HFFc6 (cell line): ENCODE data around the gene LAMTOR2. TPM values are rescaled to one million over a fixed set of nuclear protein-coding genes. Genes with fewer than 3 reads are reported as not detected.

ENCODE experiments used
- DNase-seq: peaks from one replicate; pipeline ENCODE4 v3.0.0-alpha.2; 2018
- H3K27ac Mint-ChIP-seq: 2 replicates; pipeline ENCODE4 v1.8.0; 2020; ENCODE audit warnings: mild to moderate bottlenecking, mixed read lengths
- H3K27me3 Mint-ChIP-seq: 2 replicates; pipeline ENCODE4 v1.8.0; 2021; ENCODE audit warnings: mild to moderate bottlenecking, moderate library complexity, mixed read lengths; ENCODE audit not compliant: insufficient read depth
- H3K36me3 Mint-ChIP-seq: 2 replicates; pipeline ENCODE4 v1.8.0; 2021; ENCODE audit warnings: low read depth, mixed read lengths
- H3K4me1 Mint-ChIP-seq: 2 replicates; pipeline ENCODE4 v1.8.0; 2020; ENCODE audit warnings: low read depth, mixed read lengths
- H3K4me3 Mint-ChIP-seq: 2 replicates; pipeline ENCODE4 v1.8.0; 2020; ENCODE audit warnings: mild to moderate bottlenecking, moderate library complexity, mixed read lengths
- H3K9me3 Mint-ChIP-seq: 2 replicates; pipeline ENCODE4 v1.8.0; 2020; ENCODE audit warnings: mild to moderate bottlenecking, mixed read lengths
- CTCF ChIP-seq: fragments of 200-600 bp; sonication (generic); IDR thresholded peaks from 2 replicates; pipeline ENCODE4 v1.5.0; 2021; ENCODE audit warnings: antibody characterized with exemption, mild to moderate bottlenecking
- total RNA-seq, 6 experiments: library from RNA; stranded (reverse); fragmentation: NEBNext Ultra II Directional; extraction: Animal tissue kit (Norgen Biotek cat#: 25700); gene quantifications; 2 replicates in 1 of 6; 3 replicates in 5 of 6; pipeline ENCODE4 v1.2.3, GENCODE V29; 2021

LAMTOR2 gene
- total RNA-seq, 6 experiments from 2014 or later, result 48.5 to 73.6 (median 62.5) TPM

GRCh38 chr1:156076609-156077429 is 22.2 kb downstream of the LAMTOR2 start:
- Mint-ChIP-seq H3K9me3 (no peaks in the 10 kb centered on the region), H3K4me1 (peaks cover 13% of the 10 kb centered on the region; the same call in 1 of the 2 replicates), H3K36me3 (no peaks in the 10 kb centered on the region), H3K27me3 (peaks cover 1% of the 10 kb centered on the region; the same call in 1 of the 2 replicates), H3K4me3 (no peak overlapping the region), H3K27ac (no peak overlapping the region)
- no peak for TF ChIP-seq CTCF
- no peak for DNase-seq

- H3K27ac Mint-ChIP-seq, result no peak overlapping the region
- no peak overlapping the region for H3K4me3 Mint-ChIP-seq
- DNase-seq, result no peak
- H3K27me3 Mint-ChIP-seq, result peaks cover 1% of the 10 kb centered on the region; the same call in 1 of the 2 replicates
- peaks cover 13% of the 10 kb centered on the region; the same call in 1 of the 2 replicates for H3K4me1 Mint-ChIP-seq
- no peaks in the 10 kb centered on the region for H3K36me3 Mint-ChIP-seq
- no peaks in the 10 kb centered on the region for H3K9me3 Mint-ChIP-seq
- no peak for TF ChIP-seq CTCF
Observed at GRCh38 chr1:156077430-156077760, 22.8 kb downstream of the LAMTOR2 start.

- no peaks in the 10 kb centered on the region for H3K36me3 Mint-ChIP-seq
Observed at GRCh38 chr1:156078728-156079127, 24.1 kb downstream of the LAMTOR2 start.

DNA sequence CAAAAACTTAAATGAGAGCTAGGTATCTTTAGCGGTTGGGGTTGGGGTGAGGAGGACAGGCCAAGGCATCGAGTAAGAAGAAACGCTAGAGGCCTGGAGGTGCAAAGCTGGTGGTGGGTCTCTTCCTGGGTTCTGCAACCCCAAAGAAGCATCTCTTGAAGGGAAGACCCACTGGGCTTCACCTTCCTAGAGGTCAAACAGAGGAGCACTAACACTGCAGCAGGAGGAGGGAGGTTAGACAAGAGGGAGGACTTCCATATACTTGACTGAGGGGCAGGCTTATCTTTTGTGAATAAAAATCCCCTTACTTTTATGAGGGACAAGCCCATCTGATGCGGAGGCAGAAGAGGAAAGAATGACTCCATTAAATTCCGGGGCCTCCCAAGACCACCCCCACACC is 25.2 kb downstream of the LAMTOR2 start:
- DNase-seq, result no peak
- H3K9me3 Mint-ChIP-seq, result no peaks in the 10 kb centered on the region
- TF ChIP-seq CTCF, result no peak
- H3K27me3 Mint-ChIP-seq, result peaks cover 2% of the 10 kb centered on the region
- no peaks in the 10 kb centered on the region for H3K36me3 Mint-ChIP-seq
- H3K27ac Mint-ChIP-seq, result no peak overlapping the region
- H3K4me1 Mint-ChIP-seq, result peaks cover 29% of the 10 kb centered on the region
- H3K4me3 Mint-ChIP-seq, result no peak overlapping the region

More at GRCh38 chr1:156078728-156079127, 24.1 kb downstream of the LAMTOR2 start:
- no peak overlapping the region for H3K4me3 Mint-ChIP-seq
- H3K4me1 Mint-ChIP-seq, result peaks cover 22% of the 10 kb centered on the region
- peaks cover 1% of the 10 kb centered on the region; the same call in 1 of the 2 replicates for H3K27me3 Mint-ChIP-seq
- H3K27ac Mint-ChIP-seq, result no peak overlapping the region
- no peak for DNase-seq
- no peak for TF ChIP-seq CTCF
- no peaks in the 10 kb centered on the region for H3K9me3 Mint-ChIP-seq

DNA sequence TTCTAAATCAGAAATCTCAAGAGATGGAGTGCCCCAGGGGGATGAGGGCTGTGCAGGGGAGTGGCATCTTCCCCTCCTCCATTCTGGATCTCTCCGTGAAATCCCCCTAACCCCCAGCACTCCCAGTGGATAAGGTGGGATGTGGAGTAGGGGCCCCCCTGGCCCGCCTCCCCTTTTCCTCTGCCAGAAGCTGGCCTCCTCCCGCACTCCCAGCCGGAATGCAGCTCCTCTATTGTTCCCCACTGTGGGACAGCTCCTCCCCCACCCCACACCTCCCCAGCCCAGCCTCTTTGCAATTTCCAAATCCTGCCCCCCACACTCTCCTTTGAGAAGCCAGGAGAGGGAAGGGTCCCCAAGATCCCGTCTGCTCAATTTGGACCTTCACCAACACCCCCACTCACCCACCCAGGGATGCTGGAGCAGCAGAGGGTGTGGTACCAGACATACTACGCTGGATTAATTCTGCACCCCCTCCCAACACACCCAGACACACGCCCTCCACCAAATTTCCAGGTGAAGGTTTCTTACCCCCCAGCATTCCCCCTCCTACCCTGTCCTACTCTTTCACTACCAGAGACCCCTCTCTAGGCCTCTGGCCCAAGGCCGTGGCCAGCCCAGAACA is 25.8 kb downstream of the LAMTOR2 start:
- H3K27me3 Mint-ChIP-seq, result peaks cover 2% of the 10 kb centered on the region
- no peak overlapping the region for H3K27ac Mint-ChIP-seq
- no peak for TF ChIP-seq CTCF
- peaks cover 27% of the 10 kb centered on the region for H3K4me1 Mint-ChIP-seq
- H3K36me3 Mint-ChIP-seq, result no peaks in the 10 kb centered on the region
- H3K4me3 Mint-ChIP-seq, result no peak overlapping the region; the same call in 1 of the 2 replicates
- DNase-seq, result no peak
- H3K9me3 Mint-ChIP-seq, result no peaks in the 10 kb centered on the region
